ENCODE measurements around the gene LINC01488. TPM values are rescaled to one million over a fixed set of nuclear protein-coding genes. Genes with fewer than 3 reads are reported as not detected.

LINC01488 gene
- polyA plus RNA-seq, 6 donors from 2014 or later, result not detected

- DNase-seq (no peak), ATAC-seq (ENCODE audit: low read depth in 2 of 2) (no peak)
- H3K27me3 Mint-ChIP-seq, result peaks cover 12 to 27% (median 22%) of the 10 kb centered on the region in 3 donors
- H3K36me3 Mint-ChIP-seq, result no peaks in the 10 kb centered on the region
- no peaks in the 10 kb centered on the region for H3K4me1 Mint-ChIP-seq
- no peaks in the 10 kb centered on the region for H3K9me3 Mint-ChIP-seq
- H3K4me3 Mint-ChIP-seq, result no peak overlapping the region
- no peak overlapping the region for H3K27ac Mint-ChIP-seq
These were observed 7.7 kb downstream of the LINC01488 start for GRCh38 chr11:69489031-69489745.

GRCh38 chr11:69489746-69490365 is 8.4 kb downstream of the LINC01488 start:
- DNase-seq (no peak), ATAC-seq (ENCODE audit: low read depth in 2 of 2) (no peak)
- peak overlapping the region in 1 of 6 donors; percentile 41 for H3K27ac Mint-ChIP-seq
- H3K27me3 Mint-ChIP-seq, result peaks cover 13 to 32% (median 28%) of the 10 kb centered on the region in 3 donors
- H3K36me3 Mint-ChIP-seq, result no peaks in the 10 kb centered on the region
- no peak overlapping the region for H3K4me3 Mint-ChIP-seq
- no peaks in the 10 kb centered on the region for H3K9me3 Mint-ChIP-seq
- no peaks in the 10 kb centered on the region for H3K4me1 Mint-ChIP-seq

GRCh38 chr11:69490516-69490915 is 9.1 kb downstream of the LINC01488 start:
- H3K4me1 Mint-ChIP-seq, result no peaks in the 10 kb centered on the region
- no peak overlapping the region for H3K27ac Mint-ChIP-seq
- no peaks in the 10 kb centered on the region for H3K36me3 Mint-ChIP-seq
- no peak for DNase-seq
- ATAC-seq (ENCODE audit: low read depth in 2 of 2), result no peak
- no peak overlapping the region for H3K4me3 Mint-ChIP-seq
- H3K27me3 Mint-ChIP-seq, result peaks cover 15 to 38% (median 35%) of the 10 kb centered on the region in 3 donors
- no peaks in the 10 kb centered on the region for H3K9me3 Mint-ChIP-seq

GRCh38 chr11:69491071-69492031 is 9.9 kb downstream of the LINC01488 start:
- H3K9me3 Mint-ChIP-seq, result no peaks in the 10 kb centered on the region
- H3K27ac Mint-ChIP-seq, result no peak overlapping the region
- H3K36me3 Mint-ChIP-seq, result no peaks in the 10 kb centered on the region
- no peaks in the 10 kb centered on the region for H3K4me1 Mint-ChIP-seq
- no peak for DNase-seq
- no peak overlapping the region for H3K4me3 Mint-ChIP-seq
- H3K27me3 Mint-ChIP-seq, result peaks cover 19 to 45% (median 43%) of the 10 kb centered on the region in 3 donors
- no peak for ATAC-seq (ENCODE audit: low read depth in 2 of 2)

- Mint-ChIP-seq H3K9me3 (no peaks in the 10 kb centered on the region), H3K36me3 (no peaks in the 10 kb centered on the region), H3K4me1 (no peaks in the 10 kb centered on the region), H3K4me3 (no peak overlapping the region), H3K27ac (peak overlapping the region in 1 of 6 donors; percentile 11), H3K27me3 (peaks cover 19 to 45% (median 44%) of the 10 kb centered on the region in 3 donors)
- DNase-seq (no peak), ATAC-seq (ENCODE audit: low read depth in 2 of 2) (no peak)
These were observed 10.9 kb downstream of the LINC01488 start for GRCh38 chr11:69492201-69492991.

- H3K9me3 Mint-ChIP-seq, result no peaks in the 10 kb centered on the region
- DNase-seq (no peak), ATAC-seq (ENCODE audit: low read depth in 2 of 2) (no peak)
- H3K4me1 Mint-ChIP-seq, result peaks cover 0 to 9% (median 0%) of the 10 kb centered on the region in 3 donors
- H3K27me3 Mint-ChIP-seq, result peaks cover 19 to 49% (median 45%) of the 10 kb centered on the region in 3 donors
- no peak overlapping the region for H3K27ac Mint-ChIP-seq
- no peak overlapping the region for H3K4me3 Mint-ChIP-seq
- H3K36me3 Mint-ChIP-seq, result no peaks in the 10 kb centered on the region
These were observed 12.7 kb downstream of the LINC01488 start for GRCh38 chr11:69493931-69494821.

GRCh38 chr11:69494851-69495250 is 13.4 kb downstream of the LINC01488 start:
- ATAC-seq (ENCODE audit: low read depth in 2 of 2), result no peak
- H3K27me3 Mint-ChIP-seq, result peaks cover 19 to 49% (median 45%) of the 10 kb centered on the region in 3 donors
- peaks cover 0 to 10% (median 0%) of the 10 kb centered on the region in 3 donors for H3K4me1 Mint-ChIP-seq
- H3K4me3 Mint-ChIP-seq, result no peak overlapping the region
- no peaks in the 10 kb centered on the region for H3K9me3 Mint-ChIP-seq
- DNase-seq, result no peak
- no peak overlapping the region for H3K27ac Mint-ChIP-seq
- no peaks in the 10 kb centered on the region for H3K36me3 Mint-ChIP-seq

- DNase-seq (no peak), ATAC-seq (ENCODE audit: low read depth in 2 of 2) (no peak)
- H3K27me3 Mint-ChIP-seq, result peaks cover 19 to 48% (median 45%) of the 10 kb centered on the region in 3 donors
These were observed 14.2 kb downstream of the LINC01488 start for GRCh38 chr11:69495441-69496201.

GRCh38 chr11:69496202-69496557 is 14.7 kb downstream of the LINC01488 start:
- Mint-ChIP-seq H3K36me3 (no peaks in the 10 kb centered on the region), H3K27ac (no peak overlapping the region), H3K9me3 (no peaks in the 10 kb centered on the region), H3K27me3 (peaks cover 19 to 47% (median 44%) of the 10 kb centered on the region in 3 donors), H3K4me1 (peaks cover 0 to 10% (median 3%) of the 10 kb centered on the region in 3 donors), H3K4me3 (no peak overlapping the region)
- ATAC-seq (ENCODE audit: low read depth in 2 of 2) (no peak), DNase-seq (no peak)

More at GRCh38 chr11:69495441-69496201, 14.2 kb downstream of the LINC01488 start:
- Mint-ChIP-seq H3K4me3 (no peak overlapping the region), H3K4me1 (peaks cover 0 to 10% (median 0%) of the 10 kb centered on the region in 3 donors), H3K36me3 (no peaks in the 10 kb centered on the region), H3K27ac (no peak overlapping the region), H3K9me3 (no peaks in the 10 kb centered on the region)

GRCh38 chr11:69496631-69497220 is 15.3 kb downstream of the LINC01488 start:
- Mint-ChIP-seq H3K27ac (no peak overlapping the region), H3K4me1 (peaks cover 0 to 10% (median 4%) of the 10 kb centered on the region in 3 donors), H3K27me3 (peaks cover 16 to 50% (median 39%) of the 10 kb centered on the region in 3 donors), H3K9me3 (no peaks in the 10 kb centered on the region), H3K36me3 (no peaks in the 10 kb centered on the region), H3K4me3 (no peak overlapping the region)
- ATAC-seq (ENCODE audit: low read depth in 2 of 2) (no peak), DNase-seq (no peak)

- no peak for DNase-seq
- H3K9me3 Mint-ChIP-seq, result no peaks in the 10 kb centered on the region
- no peak for ATAC-seq (ENCODE audit: low read depth in 2 of 2)
- H3K27ac Mint-ChIP-seq, result no peak overlapping the region
- peaks cover 15 to 49% (median 33%) of the 10 kb centered on the region in 3 donors for H3K27me3 Mint-ChIP-seq
- no peaks in the 10 kb centered on the region for H3K36me3 Mint-ChIP-seq
- no peak overlapping the region for H3K4me3 Mint-ChIP-seq
- peaks cover 0 to 10% (median 4%) of the 10 kb centered on the region in 3 donors for H3K4me1 Mint-ChIP-seq
These were observed 15.8 kb downstream of the LINC01488 start for GRCh38 chr11:69497221-69497787.
